WTC11 (cell line): ENCODE results near the gene FBXO33. TPM values are rescaled to one million over a fixed set of nuclear protein-coding genes. Genes with fewer than 3 reads are reported as not detected.

Experiments
- ATF2 ChIP-seq: sonication (generic); formaldehyde crosslinking; IDR thresholded peaks from 2 replicates; pipeline ENCODE4 v1.8.1; 2022; ENCODE audit warnings: low read depth, missing genetic modification reagents, borderline replicate concordance
- CREM ChIP-seq: sonication (generic); formaldehyde crosslinking; IDR thresholded peaks from 2 replicates; pipeline ENCODE4 v1.8.1; 2022; ENCODE audit warnings: mild to moderate bottlenecking, missing genetic modification reagents, moderate library complexity
- CTCF ChIP-seq: fragments of 200-600 bp; IDR thresholded peaks from 2 replicates; pipeline ENCODE4 v1.8.0; 2022; ENCODE audit warnings: antibody characterized with exemption
- E2F4 ChIP-seq: sonication (generic); formaldehyde crosslinking; IDR thresholded peaks from 2 replicates; pipeline ENCODE4 v1.8.1; 2022; ENCODE audit warnings: low read depth, mild to moderate bottlenecking, moderate library complexity, missing genetic modification reagents, borderline replicate concordance
- FOXJ3 ChIP-seq: sonication (generic); formaldehyde crosslinking; IDR thresholded peaks from 2 replicates; pipeline ENCODE4 v1.9.0; 2021; ENCODE audit warnings: missing genetic modification reagents, mild to moderate bottlenecking, borderline replicate concordance
- FOXK1 ChIP-seq: sonication (generic); formaldehyde crosslinking; IDR thresholded peaks from 2 replicates; pipeline ENCODE4 v1.8.0; 2022; ENCODE audit warnings: mild to moderate bottlenecking, moderate library complexity, missing genetic modification reagents
- FOXP1 ChIP-seq: sonication (generic); formaldehyde crosslinking; IDR thresholded peaks from 2 replicates; pipeline ENCODE4 v1.8.0; 2022; ENCODE audit warnings: missing genetic modification reagents, mild to moderate bottlenecking, moderate library complexity, borderline replicate concordance
- GTF2I ChIP-seq: fragments of 250-450 bp; sonication (Bioruptor Pico); conservative IDR thresholded peaks from 2 replicates; pipeline ENCODE4 v1.4.0; 2021; ENCODE audit warnings: mild to moderate bottlenecking
- IRF1 ChIP-seq: sonication (generic); formaldehyde crosslinking; IDR thresholded peaks from 2 replicates; pipeline ENCODE4 v1.8.0; 2023; ENCODE audit warnings: missing genetic modification reagents
- JUN ChIP-seq: sonication (generic); formaldehyde crosslinking; IDR thresholded peaks from 2 replicates; pipeline ENCODE4 v1.8.0; 2023; ENCODE audit warnings: mild to moderate bottlenecking, missing genetic modification reagents
- NFE2L1 ChIP-seq: sonication (generic); formaldehyde crosslinking; IDR thresholded peaks from 2 replicates; pipeline ENCODE4 v1.8.1; 2023; ENCODE audit warnings: missing genetic modification reagents
- ZNF121 ChIP-seq: sonication (generic); formaldehyde crosslinking; IDR thresholded peaks from 2 replicates; pipeline ENCODE4 v1.8.0; 2023; ENCODE audit warnings: missing genetic modification reagents
- ZNF263 ChIP-seq: sonication (generic); formaldehyde crosslinking; IDR thresholded peaks from 2 replicates; pipeline ENCODE4 v1.8.1; 2022; ENCODE audit warnings: low read depth, mild to moderate bottlenecking, moderate library complexity, missing genetic modification reagents
- ZNF317 ChIP-seq: sonication (generic); formaldehyde crosslinking; IDR thresholded peaks from 2 replicates; pipeline ENCODE4 v1.8.1; 2023; ENCODE audit warnings: low read depth, mild to moderate bottlenecking, moderate library complexity, missing genetic modification reagents, borderline replicate concordance
- ZNF396 ChIP-seq: fragments of 250-450 bp; sonication (Bioruptor Pico); IDR thresholded peaks from 2 replicates; pipeline ENCODE4 v1.8.0; 2021; ENCODE audit warnings: mild to moderate bottlenecking, moderate library complexity, borderline replicate concordance
- ZNF532 ChIP-seq: fragments of 250-450 bp; sonication (Bioruptor Pico); IDR thresholded peaks from 2 replicates; pipeline ENCODE4 v1.9.0; 2021; ENCODE audit warnings: mild to moderate bottlenecking, borderline replicate concordance
- total RNA-seq: library from RNA; stranded (reverse); gene quantifications from 3 replicates; pipeline ENCODE4 v1.2.3, GENCODE V29; 2021
- TF ChIP-seq, protein P1 (sequence below): fragments of 250-450 bp; sonication (Bioruptor Pico); IDR thresholded peaks from 2 replicates; pipeline ENCODE4 v1.9.0; 2021; ENCODE audit warnings: mild to moderate bottlenecking

The FBXO33 gene
- total RNA-seq, 1 experiment from 2014 or later = 7.8 TPM

GRCh38 chr14:39432179-39432618, at the start of gene FBXO33 (continued):
- TF ChIP-seq FOXK1 (CRISPR knock-in tag) (peak; percentile 90; the same call in 1 of the 2 replicates), GTF2I (no peak), CREM (CRISPR knock-in tag) (no peak), ZNF317 (no peak), JUN (CRISPR knock-in tag) (no peak), ATF2 (CRISPR knock-in tag) (no peak), ZNF396 (CRISPR knock-in tag) (no peak), CTCF (no peak), FOXP1 (no peak), NFE2L1 (no peak), ZNF121 (CRISPR knock-in tag) (no peak), ZNF532 (CRISPR knock-in tag) (no peak), FOXJ3 (CRISPR knock-in tag) (no peak), ZNF263 (CRISPR knock-in tag) (no peak), IRF1 (CRISPR knock-in tag) (no peak), E2F4 (CRISPR knock-in tag) (no peak)
- TF ChIP-seq, protein P1, sequence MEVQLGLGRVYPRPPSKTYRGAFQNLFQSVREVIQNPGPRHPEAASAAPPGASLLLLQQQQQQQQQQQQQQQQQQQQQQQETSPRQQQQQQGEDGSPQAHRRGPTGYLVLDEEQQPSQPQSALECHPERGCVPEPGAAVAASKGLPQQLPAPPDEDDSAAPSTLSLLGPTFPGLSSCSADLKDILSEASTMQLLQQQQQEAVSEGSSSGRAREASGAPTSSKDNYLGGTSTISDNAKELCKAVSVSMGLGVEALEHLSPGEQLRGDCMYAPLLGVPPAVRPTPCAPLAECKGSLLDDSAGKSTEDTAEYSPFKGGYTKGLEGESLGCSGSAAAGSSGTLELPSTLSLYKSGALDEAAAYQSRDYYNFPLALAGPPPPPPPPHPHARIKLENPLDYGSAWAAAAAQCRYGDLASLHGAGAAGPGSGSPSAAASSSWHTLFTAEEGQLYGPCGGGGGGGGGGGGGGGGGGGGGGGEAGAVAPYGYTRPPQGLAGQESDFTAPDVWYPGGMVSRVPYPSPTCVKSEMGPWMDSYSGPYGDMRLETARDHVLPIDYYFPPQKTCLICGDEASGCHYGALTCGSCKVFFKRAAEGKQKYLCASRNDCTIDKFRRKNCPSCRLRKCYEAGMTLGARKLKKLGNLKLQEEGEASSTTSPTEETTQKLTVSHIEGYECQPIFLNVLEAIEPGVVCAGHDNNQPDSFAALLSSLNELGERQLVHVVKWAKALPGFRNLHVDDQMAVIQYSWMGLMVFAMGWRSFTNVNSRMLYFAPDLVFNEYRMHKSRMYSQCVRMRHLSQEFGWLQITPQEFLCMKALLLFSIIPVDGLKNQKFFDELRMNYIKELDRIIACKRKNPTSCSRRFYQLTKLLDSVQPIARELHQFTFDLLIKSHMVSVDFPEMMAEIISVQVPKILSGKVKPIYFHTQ (CRISPR knock-in tag) = no peak
